Activated CD8-positive, alpha-beta memory T cell treated with anti-CD3 and anti-CD28 coated beads, Interleukin-2, amount 10 ng/mL, durations not matched to agents 7 days and 5 days (primary cell): ENCODE data around the gene NFATC1. TPM values are rescaled to one million over a fixed set of nuclear protein-coding genes. Genes with fewer than 3 reads are reported as not detected.

Experiments used
- ATAC-seq: fragments of 150-1000 bp; cut with Tn5 transposase; one replicate; pipeline ENCODE4 v1.10.0; 2021; ENCODE audit warnings: moderate library complexity
- CTCF ChIA-PET: fragments of 350-600 bp; sonication (Branson Sonifier 250); formaldehyde crosslinking; loops from one replicate; lab custom pipeline; 2021; ENCODE audit warnings: antibody characterized with exemption; lab: Charles Lee
- DNase-seq: peaks from one replicate; pipeline ENCODE4 v3.0.0-alpha.2; 2020
- H3K27ac Mint-ChIP-seq: one replicate; pipeline ENCODE4 v1.8.0; 2021; ENCODE audit warnings: mild to moderate bottlenecking, mixed read lengths
- H3K27me3 Mint-ChIP-seq: one replicate; pipeline ENCODE4 v1.8.0; 2021; ENCODE audit warnings: mixed read lengths
- H3K36me3 Mint-ChIP-seq: one replicate; pipeline ENCODE4 v1.8.0; 2021; ENCODE audit warnings: mild to moderate bottlenecking, mixed read lengths
- H3K4me1 Mint-ChIP-seq: one replicate; pipeline ENCODE4 v1.8.0; 2021; ENCODE audit warnings: mixed read lengths
- H3K4me3 Mint-ChIP-seq: one replicate; pipeline ENCODE4 v1.8.0; 2021; ENCODE audit warnings: mild to moderate bottlenecking, moderate library complexity, mixed read lengths
- H3K9me3 Mint-ChIP-seq: one replicate; pipeline ENCODE4 v1.8.0; 2022; ENCODE audit warnings: low read depth, mixed read lengths
- total RNA-seq, 2 experiments: library from RNA; stranded (reverse); gene quantifications; one replicate each; pipeline ENCODE4 v1.2.3, GENCODE V29; 2021

NFATC1 gene
- total RNA-seq, 2 experiments from 2014 or later, result 25.7 to 27.8 TPM

DNA sequence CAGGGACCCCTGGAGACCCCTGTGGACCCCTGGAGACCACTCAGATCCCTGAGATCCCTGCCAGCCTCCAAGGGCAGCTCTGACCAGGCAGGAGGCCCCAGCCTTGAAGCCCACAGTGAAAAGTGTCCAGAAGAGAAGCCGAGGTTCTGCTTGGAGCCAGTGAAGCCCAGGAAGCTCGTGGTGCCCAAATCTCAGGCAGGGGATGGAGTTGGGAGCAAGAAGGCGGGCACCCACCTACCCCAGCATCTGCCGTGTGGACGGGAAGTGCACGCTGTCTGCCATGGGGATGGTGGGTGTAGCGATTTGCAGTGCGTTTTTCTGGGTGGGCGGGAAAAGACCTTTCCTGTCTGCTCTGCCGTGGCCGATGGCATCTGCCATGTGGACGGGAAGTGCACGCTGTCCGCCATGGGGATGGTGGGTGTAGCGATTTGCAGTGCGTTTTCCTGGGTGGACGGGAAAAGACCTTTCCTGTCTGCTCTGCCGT is 163.2 kb downstream of the NFATC1 start:
- CTCF ChIA-PET, result no interaction called here
- Mint-ChIP-seq H3K4me3 (no peak overlapping the region), H3K27ac (no peak overlapping the region), H3K9me3 (no peaks in the 10 kb centered on the region), H3K4me1 (no peaks in the 10 kb centered on the region), H3K36me3 (no peaks in the 10 kb centered on the region), H3K27me3 (no peaks in the 10 kb centered on the region)
- ATAC-seq (no peak), DNase-seq (no peak)

DNA sequence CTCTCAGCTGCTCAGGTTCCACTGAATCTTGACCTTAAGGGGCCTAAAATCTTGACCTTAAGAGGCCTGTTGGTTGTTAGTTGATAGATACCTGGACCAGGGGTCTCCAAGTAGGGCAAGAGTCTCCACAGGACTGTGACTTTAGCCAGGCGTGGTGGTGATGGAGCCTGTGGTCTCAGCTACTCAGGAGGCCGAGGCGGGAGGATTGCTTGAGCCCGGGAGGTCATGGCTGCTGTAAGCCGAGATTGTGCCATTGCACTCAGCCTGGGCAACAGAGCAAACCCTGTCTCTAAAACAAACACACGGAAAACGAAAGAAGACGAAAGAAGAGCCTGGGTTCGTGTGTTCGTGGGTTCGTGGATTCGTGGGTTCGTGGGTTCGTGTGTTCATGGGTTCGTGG is 163.7 kb downstream of the NFATC1 start:
- H3K27ac Mint-ChIP-seq, result no peak overlapping the region
- CTCF ChIA-PET, result no interaction called here
- ATAC-seq, result no peak

DNA sequence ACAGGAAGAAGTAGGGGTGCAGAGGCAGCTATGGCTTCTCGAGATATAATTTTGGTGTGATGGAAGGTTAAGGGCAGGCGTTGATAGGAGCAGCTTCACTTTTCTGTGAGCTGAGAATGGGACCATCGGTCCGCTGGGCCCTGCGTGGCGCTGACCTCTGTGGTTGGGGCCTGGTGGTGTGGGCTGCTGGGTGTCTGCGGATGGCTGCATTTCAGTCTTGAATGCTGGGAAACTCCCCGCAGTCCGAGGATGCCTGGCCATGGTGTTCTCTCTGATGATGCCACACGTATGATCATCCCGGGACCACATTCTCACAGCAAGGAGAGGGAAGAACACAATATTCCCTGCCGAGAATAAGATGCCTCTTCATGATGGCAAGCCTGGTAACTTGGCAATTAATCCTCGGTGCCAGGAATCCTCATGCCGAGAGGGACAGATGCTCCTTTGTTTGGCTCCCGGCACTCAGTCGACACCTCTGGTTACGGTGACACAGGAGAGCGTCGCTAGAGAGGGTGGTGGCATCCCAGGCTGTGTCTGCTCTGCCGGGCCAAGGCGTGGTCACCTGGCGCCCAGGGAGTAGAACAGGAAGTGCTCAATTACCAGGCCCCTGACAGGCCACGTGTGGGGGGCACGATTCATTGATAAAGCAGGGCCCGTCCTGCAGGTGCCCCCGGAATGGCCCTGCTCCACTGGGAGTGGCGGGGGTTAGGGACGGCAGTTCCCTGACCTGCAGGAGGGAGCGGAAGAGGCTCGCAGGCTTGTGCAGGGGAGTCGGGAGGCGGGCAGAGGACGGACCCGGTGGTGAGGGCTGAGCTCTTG is 164.5 kb downstream of the NFATC1 start:
- no peaks in the 10 kb centered on the region for H3K36me3 Mint-ChIP-seq
- CTCF ChIA-PET, result no interaction called here
- no peak for DNase-seq

More for the DNA sequence above, 163.7 kb downstream of the NFATC1 start:
- Mint-ChIP-seq H3K27me3 (no peaks in the 10 kb centered on the region), H3K4me1 (no peaks in the 10 kb centered on the region), H3K36me3 (no peaks in the 10 kb centered on the region), H3K4me3 (no peak overlapping the region), H3K9me3 (no peaks in the 10 kb centered on the region)
- no peak for DNase-seq

DNA sequence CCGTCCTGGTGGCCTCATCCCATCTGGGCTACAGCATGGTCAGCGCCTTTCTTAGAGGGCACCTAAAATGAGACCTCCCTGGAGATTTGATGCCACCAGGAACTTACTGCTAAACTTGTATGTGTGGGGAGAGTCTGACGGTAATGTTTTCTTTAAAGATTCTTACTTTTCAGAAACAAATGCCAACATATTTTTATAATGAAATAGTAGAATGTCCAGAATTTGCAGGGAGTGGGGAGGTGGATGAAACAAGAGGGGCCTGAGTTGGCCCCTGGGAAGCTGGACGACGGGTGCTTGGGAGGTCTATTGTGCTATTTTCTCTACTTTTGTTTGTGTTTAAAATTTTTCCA is 165.1 kb downstream of the NFATC1 start:
- ATAC-seq (no peak), DNase-seq (no peak)
- Mint-ChIP-seq H3K9me3 (no peaks in the 10 kb centered on the region), H3K27ac (no peak overlapping the region), H3K4me1 (no peaks in the 10 kb centered on the region), H3K27me3 (no peaks in the 10 kb centered on the region), H3K4me3 (no peak overlapping the region), H3K36me3 (no peaks in the 10 kb centered on the region)
- CTCF ChIA-PET, result no interaction called here

More for the DNA sequence above, 164.5 kb downstream of the NFATC1 start:
- no peaks in the 10 kb centered on the region for H3K4me1 Mint-ChIP-seq
- H3K9me3 Mint-ChIP-seq, result no peaks in the 10 kb centered on the region
- no peak overlapping the region for H3K4me3 Mint-ChIP-seq
- H3K27ac Mint-ChIP-seq, result no peak overlapping the region
- no peak for ATAC-seq
- H3K27me3 Mint-ChIP-seq, result no peaks in the 10 kb centered on the region

DNA sequence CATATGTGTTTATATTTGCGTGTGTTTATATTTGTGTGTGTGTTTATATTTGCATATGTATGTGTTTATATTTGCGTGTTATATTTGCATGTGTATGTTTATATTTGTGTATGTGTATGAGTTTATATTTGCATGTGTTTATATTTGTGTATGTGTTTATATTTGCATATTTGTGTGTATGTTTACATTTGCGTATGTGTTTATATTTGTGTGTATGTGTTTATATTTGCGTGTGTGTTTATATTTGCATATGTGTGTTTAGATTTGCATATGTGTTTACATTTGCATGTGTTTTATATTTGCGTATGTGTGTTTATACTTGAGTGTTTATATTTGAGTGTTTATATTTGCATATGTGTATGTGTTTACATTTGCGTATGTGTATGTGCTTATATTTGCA is 168.2 kb downstream of the NFATC1 start:
- CTCF ChIA-PET, result no interaction called here
- H3K4me1 Mint-ChIP-seq, result no peaks in the 10 kb centered on the region
- H3K9me3 Mint-ChIP-seq, result no peaks in the 10 kb centered on the region
- H3K27me3 Mint-ChIP-seq, result no peaks in the 10 kb centered on the region
- H3K36me3 Mint-ChIP-seq, result no peaks in the 10 kb centered on the region
- no peak overlapping the region for H3K27ac Mint-ChIP-seq
- H3K4me3 Mint-ChIP-seq, result no peak overlapping the region
- DNase-seq, result no peak
- no peak for ATAC-seq

DNA sequence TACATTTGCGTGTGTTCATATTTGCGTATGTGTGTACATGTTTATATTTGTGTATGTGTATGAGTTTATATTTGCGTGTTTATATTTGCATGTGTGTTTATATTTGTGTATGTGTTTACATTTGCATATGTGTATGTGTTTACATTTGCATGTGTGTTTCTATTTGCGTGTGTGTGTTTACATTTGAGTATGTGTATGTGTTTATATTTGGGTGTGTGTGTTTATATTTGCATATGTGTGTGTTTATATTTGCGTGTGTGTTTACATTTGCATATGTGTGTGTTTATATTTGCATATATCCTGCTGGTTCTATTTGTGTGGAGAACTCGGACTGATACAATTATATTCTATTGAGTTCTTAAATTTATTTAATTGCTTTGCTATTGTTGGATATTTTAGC is 168.7 kb downstream of the NFATC1 start:
- ATAC-seq (no peak), DNase-seq (no peak)
- Mint-ChIP-seq H3K4me3 (no peak overlapping the region), H3K36me3 (no peaks in the 10 kb centered on the region), H3K4me1 (no peaks in the 10 kb centered on the region), H3K27ac (no peak overlapping the region), H3K27me3 (no peaks in the 10 kb centered on the region), H3K9me3 (no peaks in the 10 kb centered on the region)
- CTCF ChIA-PET, result no interaction called here

DNA sequence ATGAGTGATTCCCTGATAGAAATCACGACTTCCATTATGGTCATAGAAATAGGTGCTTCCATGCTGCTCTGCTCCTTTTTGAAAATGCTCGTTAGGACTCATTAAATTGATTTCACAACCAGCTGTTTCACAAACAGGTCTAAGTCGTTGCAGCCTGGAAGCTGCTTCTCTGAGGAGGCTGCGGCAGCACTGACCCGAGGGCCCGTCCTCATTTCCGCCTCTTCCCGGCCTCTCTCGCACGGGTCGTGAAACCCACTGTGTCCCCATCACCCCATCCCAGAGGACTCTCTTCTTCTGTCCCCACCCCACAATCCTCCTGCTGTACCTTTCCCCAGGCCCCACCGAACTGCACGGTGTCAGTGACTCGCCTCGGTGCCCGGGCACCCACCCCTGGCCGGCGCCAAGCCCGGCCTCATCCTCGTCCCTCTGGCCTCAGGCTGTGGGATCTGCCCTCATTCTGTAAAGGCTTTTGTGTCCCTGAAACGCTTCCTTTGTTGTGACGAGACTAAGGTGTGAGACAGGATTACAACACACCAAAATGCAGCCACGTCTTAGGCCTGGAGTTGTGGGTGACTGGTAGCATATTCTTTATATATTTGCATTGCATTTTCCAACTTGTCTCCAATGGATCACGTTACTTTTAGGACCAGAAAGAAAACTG is 171.2 kb downstream of the NFATC1 start:
- no peak for ATAC-seq
- H3K27me3 Mint-ChIP-seq, result peaks cover 4% of the 10 kb centered on the region

DNA sequence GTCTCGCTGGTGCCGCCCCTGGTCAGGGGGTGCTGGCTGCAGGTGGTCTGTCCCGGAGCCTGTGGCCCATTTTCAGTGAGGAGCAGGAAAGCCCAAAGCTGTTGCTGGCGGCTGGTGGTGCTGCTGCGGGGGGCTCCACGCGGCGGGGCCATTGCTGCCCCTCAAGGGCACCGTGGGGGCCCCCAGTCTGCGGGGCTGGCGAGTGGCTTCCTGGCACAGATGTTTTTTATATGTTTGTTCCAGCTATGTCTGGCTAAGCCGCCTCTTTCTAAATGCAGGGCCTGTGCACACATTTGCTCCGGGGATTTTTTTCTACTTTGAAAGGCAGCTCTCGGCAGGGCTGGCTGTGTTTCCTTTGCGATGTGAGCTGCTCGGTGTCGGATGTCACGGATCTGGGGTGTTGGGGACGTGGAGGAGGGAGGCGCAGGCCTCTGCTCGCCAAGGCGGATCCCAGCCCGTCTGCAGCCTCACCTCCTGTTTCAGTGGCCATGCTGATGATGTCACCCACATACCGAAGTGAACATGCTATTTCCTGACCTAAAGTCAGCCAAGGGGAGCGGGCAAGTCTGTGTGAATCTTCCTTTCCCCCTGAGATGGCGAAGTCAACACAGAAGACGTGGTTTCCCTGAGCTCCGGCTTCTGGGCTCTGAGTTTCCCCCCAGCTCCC is 171.9 kb downstream of the NFATC1 start:
- DNase-seq, result no peak
- CTCF ChIA-PET, result no interaction called here

More for the DNA sequence above, 171.2 kb downstream of the NFATC1 start:
- no peak for DNase-seq
- Mint-ChIP-seq H3K36me3 (peaks cover 1% of the 10 kb centered on the region), H3K4me3 (no peak overlapping the region), H3K9me3 (no peaks in the 10 kb centered on the region), H3K4me1 (peaks cover 7% of the 10 kb centered on the region), H3K27ac (no peak overlapping the region)
- CTCF ChIA-PET, result no interaction called here

DNA sequence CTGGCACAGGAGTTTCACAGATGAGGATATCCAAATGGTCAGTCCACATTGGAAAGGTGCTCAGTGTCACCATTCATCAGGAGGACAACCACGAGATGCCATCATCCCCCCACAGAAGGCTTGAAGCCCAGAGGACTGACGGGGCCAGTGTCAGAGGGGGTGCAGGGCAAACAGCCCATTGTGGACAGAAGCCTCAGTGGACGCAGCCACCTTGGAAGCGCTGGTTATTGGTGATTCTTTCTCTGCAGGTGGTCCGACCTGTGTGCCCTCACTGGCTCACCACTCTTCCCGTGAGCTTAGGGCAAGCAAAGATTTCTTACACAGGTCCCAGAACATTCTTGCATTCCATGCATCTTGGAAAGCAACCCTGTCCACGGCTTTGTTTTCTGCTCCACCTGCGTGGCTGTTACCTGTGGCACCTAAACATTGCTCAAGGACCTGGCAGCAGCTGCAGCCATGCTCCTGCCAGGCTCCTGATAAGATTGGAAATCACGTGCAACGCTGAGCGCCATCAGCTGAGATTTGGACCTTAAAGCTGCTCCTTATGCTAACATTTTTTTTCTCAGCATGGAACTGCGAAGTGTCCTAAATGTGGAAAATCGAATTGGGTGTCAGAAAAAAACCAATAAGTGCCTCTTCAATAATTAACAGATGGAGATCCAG is 172.9 kb downstream of the NFATC1 start:
- ATAC-seq (no peak), DNase-seq (no peak)
- no peak overlapping the region for H3K4me3 Mint-ChIP-seq
- H3K27ac Mint-ChIP-seq, result no peak overlapping the region
- CTCF ChIA-PET, result no interaction called here
- peaks cover 4% of the 10 kb centered on the region for H3K27me3 Mint-ChIP-seq
- peaks cover 6% of the 10 kb centered on the region for H3K36me3 Mint-ChIP-seq
- H3K4me1 Mint-ChIP-seq, result peaks cover 7% of the 10 kb centered on the region
- peaks cover 10% of the 10 kb centered on the region for H3K9me3 Mint-ChIP-seq

More for the DNA sequence above, 171.9 kb downstream of the NFATC1 start:
- peaks cover 4% of the 10 kb centered on the region for H3K27me3 Mint-ChIP-seq
- peaks cover 6% of the 10 kb centered on the region for H3K36me3 Mint-ChIP-seq
- no peak overlapping the region for H3K27ac Mint-ChIP-seq
- no peak for ATAC-seq
- H3K4me1 Mint-ChIP-seq, result peaks cover 7% of the 10 kb centered on the region
- H3K9me3 Mint-ChIP-seq, result peaks cover 5% of the 10 kb centered on the region
- H3K4me3 Mint-ChIP-seq, result no peak overlapping the region

DNA sequence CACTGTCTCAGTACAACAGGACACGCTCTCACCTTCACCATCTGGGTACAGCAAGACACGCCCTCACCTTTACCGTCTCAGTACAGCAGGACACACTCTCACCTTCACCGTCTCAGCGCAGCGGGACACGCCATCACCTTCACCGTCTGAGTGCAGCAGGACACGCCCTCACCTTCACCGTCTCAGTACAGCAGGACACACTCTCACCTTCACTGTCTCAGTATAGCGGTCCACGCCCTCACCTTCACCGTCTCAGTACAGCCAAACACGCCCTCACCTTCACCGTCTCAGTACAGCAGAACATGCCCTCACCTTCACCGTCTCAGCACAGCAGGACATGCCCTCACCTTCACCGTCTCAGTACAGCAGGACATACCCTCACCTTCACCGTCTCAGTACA is 174.0 kb downstream of the NFATC1 start:
- Mint-ChIP-seq H3K4me3 (no peak overlapping the region), H3K4me1 (peaks cover 11% of the 10 kb centered on the region), H3K27ac (no peak overlapping the region), H3K36me3 (peaks cover 8% of the 10 kb centered on the region), H3K27me3 (peaks cover 4% of the 10 kb centered on the region), H3K9me3 (peaks cover 10% of the 10 kb centered on the region)
- DNase-seq (no peak), ATAC-seq (no peak)
- CTCF ChIA-PET, result no interaction called here

DNA sequence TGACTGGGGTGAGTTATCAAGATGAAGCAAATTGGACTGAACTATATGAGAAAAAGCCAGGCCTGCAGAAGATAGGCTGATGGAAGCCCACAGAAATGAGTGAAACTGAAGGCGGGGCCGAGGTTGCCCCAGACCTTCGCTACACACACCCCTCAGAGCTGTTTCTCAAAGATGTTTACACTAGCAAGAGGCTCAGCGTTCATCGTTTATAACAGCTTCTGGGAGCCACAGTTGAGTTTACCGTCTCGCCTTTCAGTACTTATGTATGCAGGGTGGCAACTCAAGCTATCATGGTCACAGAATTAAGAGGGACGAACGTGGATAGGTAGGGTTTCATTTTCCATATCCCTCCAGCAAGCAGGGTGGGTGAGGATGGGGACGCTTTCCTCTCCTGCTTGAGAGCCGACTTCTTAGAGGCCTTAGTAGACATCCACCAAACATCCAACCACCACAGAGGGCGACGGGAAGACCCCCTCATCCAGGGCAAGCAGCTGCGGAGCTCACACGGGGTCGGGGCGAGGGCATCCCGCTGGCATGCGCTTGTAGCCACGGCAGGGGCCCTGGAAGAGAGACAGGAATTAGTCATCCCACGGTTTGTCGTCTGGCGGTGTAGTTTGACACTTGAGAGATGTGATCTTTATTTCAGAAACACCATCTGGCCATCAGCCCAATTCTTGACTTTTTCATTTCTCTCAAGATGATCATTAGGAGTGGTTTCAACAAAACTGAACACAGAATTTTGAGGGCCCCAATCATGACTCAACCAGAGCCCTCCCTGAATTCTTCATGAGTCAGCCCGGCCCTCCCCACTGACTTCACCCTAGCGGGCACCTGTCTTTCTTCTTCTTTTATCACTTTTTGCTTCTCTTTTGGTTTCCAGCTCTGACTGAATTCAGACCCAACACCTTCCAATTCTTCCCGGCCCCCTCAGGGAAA is 174.8 kb downstream of the NFATC1 start:
- CTCF ChIA-PET, result no interaction called here
- no peak for ATAC-seq
- DNase-seq, result no peak
- Mint-ChIP-seq H3K36me3 (peaks cover 8% of the 10 kb centered on the region), H3K4me3 (no peak overlapping the region), H3K27me3 (peaks cover 4% of the 10 kb centered on the region), H3K4me1 (peaks cover 19% of the 10 kb centered on the region), H3K9me3 (peaks cover 10% of the 10 kb centered on the region), H3K27ac (no peak overlapping the region)

DNA sequence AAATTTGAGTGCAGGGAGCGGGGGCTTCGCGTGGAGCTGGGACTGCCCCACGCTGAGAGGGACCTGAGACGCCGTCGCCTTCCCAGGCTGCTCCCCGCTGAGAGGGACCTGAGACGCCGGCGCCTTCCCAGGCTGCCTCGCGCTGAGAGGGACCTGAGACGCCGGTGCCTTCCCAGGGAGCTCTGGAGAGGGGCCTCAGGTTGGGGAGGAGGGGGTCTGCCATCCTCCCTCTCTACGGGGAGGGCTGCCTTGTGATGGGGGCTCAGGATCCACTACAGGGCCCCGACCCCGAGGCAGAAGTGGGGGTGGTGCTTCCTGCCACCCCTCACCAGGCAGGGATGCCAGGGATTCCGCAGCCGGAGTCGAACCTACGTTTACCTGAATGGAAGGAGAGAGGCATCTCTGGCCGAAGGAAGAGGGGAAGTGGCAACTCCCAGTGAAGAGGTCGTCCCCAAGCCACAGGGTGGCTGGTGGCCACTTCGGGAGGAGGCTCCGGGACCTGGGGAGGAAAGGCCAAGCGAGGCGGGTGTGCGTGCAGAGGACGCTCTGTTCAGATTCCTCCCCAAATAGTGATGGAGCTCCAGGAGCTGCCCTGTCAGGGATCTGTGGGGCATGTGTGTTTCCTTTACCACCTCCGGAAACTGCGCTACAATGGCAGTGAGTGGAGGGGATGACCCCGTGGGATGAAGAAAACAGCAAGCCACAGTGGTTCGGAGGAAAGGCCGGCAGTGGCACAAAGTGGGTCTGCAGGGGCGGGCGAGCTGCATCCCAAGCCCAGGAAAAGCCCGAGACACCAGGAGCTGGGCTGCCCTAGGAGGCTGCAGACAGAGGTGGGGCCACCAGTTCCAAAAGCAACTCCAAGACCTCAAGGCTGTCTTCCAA is 175.7 kb downstream of the NFATC1 start:
- Mint-ChIP-seq H3K36me3 (peaks cover 8% of the 10 kb centered on the region), H3K4me1 (peaks cover 24% of the 10 kb centered on the region), H3K27me3 (peaks cover 4% of the 10 kb centered on the region), H3K27ac (no peak overlapping the region), H3K4me3 (no peak overlapping the region), H3K9me3 (peaks cover 10% of the 10 kb centered on the region)
- ATAC-seq (no peak), DNase-seq (no peak)
- CTCF ChIA-PET, result no interaction called here
